Stimulated activated CD8-positive, alpha-beta memory T cell treated with anti-CD3 and anti-CD28 coated beads, Interleukin-2, amount 100 ng/mL, for 48 hours (primary cell): ENCODE data around the gene TNS2.
"Not testable (repeated sequence)": the region's sequence is repeated elsewhere in the genome, so short reads cannot be mapped to it uniquely, and the experiment has no call there.

Source experiments
- DNase-seq, 2 donors: peaks; one replicate each; pipeline ENCODE4 v3.0.0-alpha.2; 2020; ENCODE audit warnings: low read depth in 2 of 2

Gene TNS2

GRCh38 chr12:53069621-53070410, 20.0 kb downstream of the TNS2 start:
- no peak for DNase-seq

- no peak for DNase-seq
Observed at GRCh38 chr12:53070877-53071492, 21.1 kb downstream of the TNS2 start.

GRCh38 chr12:53071591-53072551, 22.0 kb downstream of the TNS2 start:
- no peak for DNase-seq

GRCh38 chr12:53073881-53074280, 24.0 kb downstream of the TNS2 start:
- no peak for DNase-seq

- no peak for DNase-seq
Observed at GRCh38 chr12:53074283-53074998, 24.6 kb downstream of the TNS2 start.

GRCh38 chr12:53074999-53075370, 25.1 kb downstream of the TNS2 start:
- no peak for DNase-seq

GRCh38 chr12:53076461-53076860, 26.6 kb downstream of the TNS2 start:
- no peak for DNase-seq

- DNase-seq, result no peak
Observed at GRCh38 chr12:53077030-53077429, 27.2 kb downstream of the TNS2 start.

GRCh38 chr12:53078425-53079225, 28.8 kb downstream of the TNS2 start:
- DNase-seq, result peak in 1 of 2 donors; percentile 14

- peak; percentile 89 to 94 for DNase-seq
Observed at GRCh38 chr12:53079226-53080117, 29.6 kb downstream of the TNS2 start, which contains the start of gene SPRYD3. TSS of gene SPRYD3 (minus strand) at chr12:53079390. CDS start at chr12:53079333, 57 bp downstream.

GRCh38 chr12:53082637-53083175, 32.8 kb downstream of the TNS2 start:
- no peak for DNase-seq

GRCh38 chr12:53086361-53086760, 36.5 kb downstream of the TNS2 start:
- no peak for DNase-seq

- no peak for DNase-seq
Observed at GRCh38 chr12:53090105-53090504, 40.2 kb downstream of the TNS2 start.

GRCh38 chr12:53090554-53090953, 40.7 kb downstream of the TNS2 start:
- DNase-seq, result no peak

- no peak for DNase-seq
Observed at GRCh38 chr12:53091756-53092155, 41.9 kb downstream of the TNS2 start.

GRCh38 chr12:53093777-53094393, 44.0 kb downstream of the TNS2 start:
- DNase-seq, result no peak

- DNase-seq, result no peak
Observed at GRCh38 chr12:53094394-53094787, 44.5 kb downstream of the TNS2 start.

- DNase-seq, result not testable (repeated sequence)
Observed at GRCh38 chr12:53094796-53095595, 45.1 kb downstream of the TNS2 start.
